GM23338 (cell line): ENCODE results near the gene LRIT3. TPM values are rescaled to one million over a fixed set of nuclear protein-coding genes. Genes with fewer than 3 reads are reported as not detected.

ENCODE experiments used
- ATAC-seq: fragments of 200-7000 bp; cut with Tn5 transposase; 3 replicates; pipeline ENCODE4 v1.9.1; 2020
- DNase-seq: peaks from one replicate; pipeline ENCODE4 v3.0.0-alpha.2; 2015; ENCODE audit warnings: low spot score
- H2AFZ ChIP-seq: fragments of 200-600 bp; sonication (generic); 2 replicates; pipeline ENCODE4 v1.8.0; 2016; ENCODE audit warnings: antibody characterized with exemption, mild to moderate bottlenecking, moderate library complexity
- H3F3A ChIP-seq: fragments of 200-600 bp; sonication (generic); replicated peaks from 2 replicates; pipeline ENCODE4 v1.8.0; 2017; ENCODE audit warnings: antibody characterized with exemption, mixed run types, low read depth
- H3K27ac ChIP-seq: fragments of 200-600 bp; sonication (generic); 2 replicates; pipeline ENCODE4 v1.6.1; 2016; ENCODE audit warnings: low read depth
- H3K27me3 ChIP-seq: fragments of 200-600 bp; sonication (generic); 2 replicates; pipeline ENCODE4 v1.8.0; 2016; ENCODE audit warnings: mild to moderate bottlenecking, mixed run types, moderate library complexity; ENCODE audit not compliant: insufficient read depth
- H3K36me3 ChIP-seq: fragments of 200-600 bp; sonication (generic); 2 replicates; pipeline ENCODE4 v1.8.0; 2016; ENCODE audit warnings: mild to moderate bottlenecking; ENCODE audit not compliant: insufficient read depth
- H3K4me1 ChIP-seq: fragments of 200-600 bp; sonication (generic); 2 replicates; pipeline ENCODE4 v1.8.0; 2016; ENCODE audit warnings: mild to moderate bottlenecking, moderate library complexity; ENCODE audit not compliant: insufficient read depth
- H3K4me2 ChIP-seq: fragments of 200-600 bp; sonication (generic); 2 replicates; pipeline ENCODE4 v1.7.1; 2017; ENCODE audit warnings: mixed run types
- H3K4me3 ChIP-seq: fragments of 200-600 bp; sonication (generic); 2 replicates; pipeline ENCODE4 v1.6.1; 2016; ENCODE audit warnings: mixed run types
- H3K79me2 ChIP-seq: fragments of 200-600 bp; sonication (generic); replicated peaks from 2 replicates; pipeline ENCODE4 v1.8.0; 2017; ENCODE audit warnings: mild to moderate bottlenecking; ENCODE audit not compliant: insufficient read depth
- H3K9me2 ChIP-seq: fragments of 200-600 bp; sonication (generic); 2 replicates; pipeline ENCODE4 v1.8.0; 2017; ENCODE audit not compliant: insufficient read depth
- H4K20me1 ChIP-seq: fragments of 200-600 bp; sonication (generic); replicated peaks from 2 replicates; pipeline ENCODE4 v1.8.0; 2017; ENCODE audit warnings: mild to moderate bottlenecking; ENCODE audit not compliant: insufficient read depth
- H3K27ac Mint-ChIP-seq: 2 replicates; pipeline ENCODE4 v1.8.0; 2020; ENCODE audit warnings: inconsistent platforms, mild to moderate bottlenecking, moderate library complexity, mixed read lengths
- H3K27me3 Mint-ChIP-seq: 3 replicates; pipeline ENCODE4 v1.8.0; 2022; ENCODE audit warnings: low read depth, mild to moderate bottlenecking, moderate library complexity, mixed read lengths, inconsistent platforms; ENCODE audit not compliant: insufficient read depth, poor library complexity
- H3K36me3 Mint-ChIP-seq: 3 replicates; pipeline ENCODE4 v1.8.0; 2021; ENCODE audit warnings: low read depth, mild to moderate bottlenecking, inconsistent platforms, moderate library complexity, mixed read lengths
- H3K4me1 Mint-ChIP-seq: 3 replicates; pipeline ENCODE4 v1.8.0; 2020; ENCODE audit warnings: mild to moderate bottlenecking, inconsistent platforms, mixed read lengths
- H3K4me3 Mint-ChIP-seq: 3 replicates; pipeline ENCODE4 v1.8.0; 2021; ENCODE audit warnings: moderate library complexity, mild to moderate bottlenecking, inconsistent platforms, mixed read lengths
- H3K9me3 Mint-ChIP-seq: 3 replicates; pipeline ENCODE4 v1.8.0; 2020; ENCODE audit warnings: moderate library complexity, mild to moderate bottlenecking, inconsistent platforms, mixed read lengths
- CREB1 ChIP-seq: fragments of 250-450 bp; sonication (Bioruptor Pico); IDR thresholded peaks from 2 replicates; pipeline ENCODE4 v1.5.0; 2020; ENCODE audit warnings: low read depth, mild to moderate bottlenecking, moderate library complexity
- ETS1 ChIP-seq: IDR thresholded peaks from 2 replicates; pipeline ENCODE4 v1.6.1; 2016; ENCODE audit warnings: antibody characterized with exemption
- EZH2 ChIP-seq: fragments of 200-600 bp; sonication (generic); IDR thresholded peaks from one replicate; pipeline ENCODE4 v1.8.0; 2017; ENCODE audit warnings: antibody characterized with exemption, mild to moderate bottlenecking, low read depth; ENCODE audit not compliant: unreplicated experiment
- EZH2phosphoT487 ChIP-seq: fragments of 200-600 bp; sonication (generic); IDR thresholded peaks from one replicate; pipeline ENCODE4 v1.8.1; 2018; ENCODE audit warnings: antibody characterized with exemption; ENCODE audit not compliant: unreplicated experiment
- JUNB ChIP-seq: IDR thresholded peaks from one replicate; pipeline ENCODE4 v1.6.1; 2016; ENCODE audit warnings: antibody characterized with exemption; ENCODE audit not compliant: unreplicated experiment
- NANOG ChIP-seq: IDR thresholded peaks from 2 replicates; pipeline ENCODE4 v1.6.1; 2016; ENCODE audit warnings: antibody characterized with exemption, borderline replicate concordance
- POLR2AphosphoS5 ChIP-seq: IDR thresholded peaks from 2 replicates; pipeline ENCODE4 v1.6.1; 2016; ENCODE audit warnings: antibody characterized with exemption, low read depth
- STAT1 ChIP-seq: IDR thresholded peaks from one replicate; pipeline ENCODE4 v1.6.1; 2016; ENCODE audit warnings: antibody characterized with exemption; ENCODE audit not compliant: unreplicated experiment
- ZNF114 ChIP-seq: fragments of 250-450 bp; sonication (Bioruptor Pico); IDR thresholded peaks from 2 replicates; pipeline ENCODE4 v1.5.0; 2020; ENCODE audit warnings: mild to moderate bottlenecking, moderate library complexity
- ZNF331 ChIP-seq: fragments of 250-450 bp; sonication (Bioruptor Pico); IDR thresholded peaks from 2 replicates; pipeline ENCODE4 v1.5.0; 2020; ENCODE audit warnings: low read depth, mild to moderate bottlenecking, moderate library complexity
- polyA plus RNA-seq: library from polyadenylated mRNA; unstranded; fragments of >200 nt; fragmentation: Nextera tagmentation; extraction: Ambion mirVana; gene quantifications from 2 replicates; pipeline ENCODE4 v1.2.1, GENCODE V29; 2016
- total RNA-seq: library from RNA; depleted of rRNA; stranded (reverse); fragments of >200 nt; shearing (Covaris generic); gene quantifications from 2 replicates; pipeline ENCODE4 v1.2.3, GENCODE V29; 2014
- TF ChIP-seq, protein P1 (sequence below): IDR thresholded peaks from one replicate; pipeline ENCODE4 v1.6.1; 2018; ENCODE audit warnings: antibody characterized with exemption; ENCODE audit not compliant: unreplicated experiment
- TF ChIP-seq, protein P2 (sequence below): fragments of 250-450 bp; sonication (Bioruptor Pico); IDR thresholded peaks from 2 replicates; pipeline ENCODE4 v1.5.0; 2020; ENCODE audit warnings: mild to moderate bottlenecking, moderate library complexity
- TF ChIP-seq, protein P3 (sequence below), 2 experiments: fragments of 200-600 bp in 1 of 2; sonication (generic) in 1 of 2; conservative IDR thresholded peaks; 2 replicates each; pipeline versions ENCODE4 v1.5.1 to v1.6.1; 2016 to 2017; ENCODE audit warnings: antibody characterized with exemption in 2 of 2, low read depth in 2 of 2, mild to moderate bottlenecking in 2 of 2, moderate library complexity in 1 of 2

LRIT3 gene
- total and polyA plus RNA-seq, 2 experiments from 2014 or later = 0.14 TPM; not detected in 1

DNA sequence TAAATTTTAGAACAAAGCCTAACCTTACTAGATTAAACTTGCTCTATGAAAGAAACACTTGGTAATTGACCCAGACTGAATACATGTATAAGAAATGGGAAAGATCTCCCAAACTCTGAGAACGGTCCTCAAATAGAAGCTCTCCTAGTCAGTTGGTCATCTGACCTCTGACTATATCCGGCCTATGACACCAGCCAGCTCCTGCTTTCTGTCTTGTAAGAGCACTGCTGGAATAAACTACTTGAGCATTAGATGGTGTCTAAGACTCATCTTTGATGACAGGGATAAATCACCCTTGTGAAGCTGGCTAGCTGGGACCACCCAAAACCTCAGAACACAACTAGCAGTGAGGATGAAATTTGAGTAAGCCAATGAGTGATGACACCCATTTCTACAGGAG lies 24.2 kb downstream of the LRIT3 start:
- Mint-ChIP-seq H3K27ac (no peak overlapping the region), H3K27me3 (peaks cover 2% of the 10 kb centered on the region), H3K36me3 (no peaks in the 10 kb centered on the region), H3K4me1 (no peaks in the 10 kb centered on the region; the same call in 2 of the 3 replicates), H3K4me3 (no peak overlapping the region), H3K9me3 (no peaks in the 10 kb centered on the region; the same call in 2 of the 3 replicates)
- Histone ChIP-seq H3K4me1 (no peaks in the 10 kb centered on the region), H4K20me1 (no peaks in the 10 kb centered on the region), H2AFZ (no peak overlapping the region), H3F3A (no peaks in the 10 kb centered on the region), H3K27ac (no peak overlapping the region), H3K27me3 (no peaks in the 10 kb centered on the region), H3K79me2 (no peaks in the 10 kb centered on the region), H3K36me3 (no peaks in the 10 kb centered on the region), H3K4me3 (no peak overlapping the region), H3K9me2 (peaks cover 4% of the 10 kb centered on the region; the same call in 1 of the 2 replicates), H3K4me2 (no peak overlapping the region)
- TF ChIP-seq EZH2phosphoT487 (no peak), JUNB (no peak), CREB1 (CRISPR knock-in tag) (no peak), EZH2 (no peak), STAT1 (no peak), ZNF331 (no peak), ZNF114 (CRISPR knock-in tag) (no peak), ETS1 (no peak), NANOG (no peak), POLR2AphosphoS5 (no peak)
- TF ChIP-seq, protein P1, sequence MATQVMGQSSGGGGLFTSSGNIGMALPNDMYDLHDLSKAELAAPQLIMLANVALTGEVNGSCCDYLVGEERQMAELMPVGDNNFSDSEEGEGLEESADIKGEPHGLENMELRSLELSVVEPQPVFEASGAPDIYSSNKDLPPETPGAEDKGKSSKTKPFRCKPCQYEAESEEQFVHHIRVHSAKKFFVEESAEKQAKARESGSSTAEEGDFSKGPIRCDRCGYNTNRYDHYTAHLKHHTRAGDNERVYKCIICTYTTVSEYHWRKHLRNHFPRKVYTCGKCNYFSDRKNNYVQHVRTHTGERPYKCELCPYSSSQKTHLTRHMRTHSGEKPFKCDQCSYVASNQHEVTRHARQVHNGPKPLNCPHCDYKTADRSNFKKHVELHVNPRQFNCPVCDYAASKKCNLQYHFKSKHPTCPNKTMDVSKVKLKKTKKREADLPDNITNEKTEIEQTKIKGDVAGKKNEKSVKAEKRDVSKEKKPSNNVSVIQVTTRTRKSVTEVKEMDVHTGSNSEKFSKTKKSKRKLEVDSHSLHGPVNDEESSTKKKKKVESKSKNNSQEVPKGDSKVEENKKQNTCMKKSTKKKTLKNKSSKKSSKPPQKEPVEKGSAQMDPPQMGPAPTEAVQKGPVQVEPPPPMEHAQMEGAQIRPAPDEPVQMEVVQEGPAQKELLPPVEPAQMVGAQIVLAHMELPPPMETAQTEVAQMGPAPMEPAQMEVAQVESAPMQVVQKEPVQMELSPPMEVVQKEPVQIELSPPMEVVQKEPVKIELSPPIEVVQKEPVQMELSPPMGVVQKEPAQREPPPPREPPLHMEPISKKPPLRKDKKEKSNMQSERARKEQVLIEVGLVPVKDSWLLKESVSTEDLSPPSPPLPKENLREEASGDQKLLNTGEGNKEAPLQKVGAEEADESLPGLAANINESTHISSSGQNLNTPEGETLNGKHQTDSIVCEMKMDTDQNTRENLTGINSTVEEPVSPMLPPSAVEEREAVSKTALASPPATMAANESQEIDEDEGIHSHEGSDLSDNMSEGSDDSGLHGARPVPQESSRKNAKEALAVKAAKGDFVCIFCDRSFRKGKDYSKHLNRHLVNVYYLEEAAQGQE = no peak
- TF ChIP-seq, protein P2, sequence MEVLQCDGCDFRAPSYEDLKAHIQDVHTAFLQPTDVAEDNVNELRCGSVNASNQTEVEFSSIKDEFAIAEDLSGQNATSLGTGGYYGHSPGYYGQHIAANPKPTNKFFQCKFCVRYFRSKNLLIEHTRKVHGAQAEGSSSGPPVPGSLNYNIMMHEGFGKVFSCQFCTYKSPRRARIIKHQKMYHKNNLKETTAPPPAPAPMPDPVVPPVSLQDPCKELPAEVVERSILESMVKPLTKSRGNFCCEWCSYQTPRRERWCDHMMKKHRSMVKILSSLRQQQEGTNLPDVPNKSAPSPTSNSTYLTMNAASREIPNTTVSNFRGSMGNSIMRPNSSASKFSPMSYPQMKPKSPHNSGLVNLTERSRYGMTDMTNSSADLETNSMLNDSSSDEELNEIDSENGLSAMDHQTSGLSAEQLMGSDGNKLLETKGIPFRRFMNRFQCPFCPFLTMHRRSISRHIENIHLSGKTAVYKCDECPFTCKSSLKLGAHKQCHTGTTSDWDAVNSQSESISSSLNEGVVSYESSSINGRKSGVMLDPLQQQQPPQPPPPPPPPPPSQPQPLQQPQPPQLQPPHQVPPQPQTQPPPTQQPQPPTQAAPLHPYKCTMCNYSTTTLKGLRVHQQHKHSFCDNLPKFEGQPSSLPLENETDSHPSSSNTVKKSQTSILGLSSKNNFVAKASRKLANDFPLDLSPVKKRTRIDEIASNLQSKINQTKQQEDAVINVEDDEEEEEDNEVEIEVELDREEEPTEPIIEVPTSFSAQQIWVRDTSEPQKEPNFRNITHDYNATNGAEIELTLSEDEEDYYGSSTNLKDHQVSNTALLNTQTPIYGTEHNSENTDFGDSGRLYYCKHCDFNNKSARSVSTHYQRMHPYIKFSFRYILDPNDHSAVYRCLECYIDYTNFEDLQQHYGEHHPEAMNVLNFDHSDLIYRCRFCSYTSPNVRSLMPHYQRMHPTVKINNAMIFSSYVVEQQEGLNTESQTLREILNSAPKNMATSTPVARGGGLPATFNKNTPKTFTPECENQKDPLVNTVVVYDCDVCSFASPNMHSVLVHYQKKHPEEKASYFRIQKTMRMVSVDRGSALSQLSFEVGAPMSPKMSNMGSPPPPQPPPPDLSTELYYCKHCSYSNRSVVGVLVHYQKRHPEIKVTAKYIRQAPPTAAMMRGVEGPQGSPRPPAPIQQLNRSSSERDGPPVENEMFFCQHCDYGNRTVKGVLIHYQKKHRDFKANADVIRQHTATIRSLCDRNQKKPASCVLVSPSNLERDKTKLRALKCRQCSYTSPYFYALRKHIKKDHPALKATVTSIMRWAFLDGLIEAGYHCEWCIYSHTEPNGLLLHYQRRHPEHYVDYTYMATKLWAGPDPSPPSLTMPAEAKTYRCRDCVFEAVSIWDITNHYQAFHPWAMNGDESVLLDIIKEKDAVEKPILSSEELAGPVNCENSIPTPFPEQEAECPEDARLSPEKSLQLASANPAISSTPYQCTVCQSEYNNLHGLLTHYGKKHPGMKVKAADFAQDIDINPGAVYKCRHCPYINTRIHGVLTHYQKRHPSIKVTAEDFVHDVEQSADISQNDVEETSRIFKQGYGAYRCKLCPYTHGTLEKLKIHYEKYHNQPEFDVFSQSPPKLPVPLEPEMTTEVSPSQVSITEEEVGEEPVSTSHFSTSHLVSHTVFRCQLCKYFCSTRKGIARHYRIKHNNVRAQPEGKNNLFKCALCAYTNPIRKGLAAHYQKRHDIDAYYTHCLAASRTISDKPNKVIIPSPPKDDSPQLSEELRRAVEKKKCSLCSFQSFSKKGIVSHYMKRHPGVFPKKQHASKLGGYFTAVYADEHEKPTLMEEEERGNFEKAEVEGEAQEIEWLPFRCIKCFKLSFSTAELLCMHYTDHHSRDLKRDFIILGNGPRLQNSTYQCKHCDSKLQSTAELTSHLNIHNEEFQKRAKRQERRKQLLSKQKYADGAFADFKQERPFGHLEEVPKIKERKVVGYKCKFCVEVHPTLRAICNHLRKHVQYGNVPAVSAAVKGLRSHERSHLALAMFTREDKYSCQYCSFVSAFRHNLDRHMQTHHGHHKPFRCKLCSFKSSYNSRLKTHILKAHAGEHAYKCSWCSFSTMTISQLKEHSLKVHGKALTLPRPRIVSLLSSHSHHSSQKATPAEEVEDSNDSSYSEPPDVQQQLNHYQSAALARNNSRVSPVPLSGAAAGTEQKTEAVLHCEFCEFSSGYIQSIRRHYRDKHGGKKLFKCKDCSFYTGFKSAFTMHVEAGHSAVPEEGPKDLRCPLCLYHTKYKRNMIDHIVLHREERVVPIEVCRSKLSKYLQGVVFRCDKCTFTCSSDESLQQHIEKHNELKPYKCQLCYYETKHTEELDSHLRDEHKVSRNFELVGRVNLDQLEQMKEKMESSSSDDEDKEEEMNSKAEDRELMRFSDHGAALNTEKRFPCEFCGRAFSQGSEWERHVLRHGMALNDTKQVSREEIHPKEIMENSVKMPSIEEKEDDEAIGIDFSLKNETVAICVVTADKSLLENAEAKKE (CRISPR knock-in tag) = no peak
- TF ChIP-seq, protein P3, sequence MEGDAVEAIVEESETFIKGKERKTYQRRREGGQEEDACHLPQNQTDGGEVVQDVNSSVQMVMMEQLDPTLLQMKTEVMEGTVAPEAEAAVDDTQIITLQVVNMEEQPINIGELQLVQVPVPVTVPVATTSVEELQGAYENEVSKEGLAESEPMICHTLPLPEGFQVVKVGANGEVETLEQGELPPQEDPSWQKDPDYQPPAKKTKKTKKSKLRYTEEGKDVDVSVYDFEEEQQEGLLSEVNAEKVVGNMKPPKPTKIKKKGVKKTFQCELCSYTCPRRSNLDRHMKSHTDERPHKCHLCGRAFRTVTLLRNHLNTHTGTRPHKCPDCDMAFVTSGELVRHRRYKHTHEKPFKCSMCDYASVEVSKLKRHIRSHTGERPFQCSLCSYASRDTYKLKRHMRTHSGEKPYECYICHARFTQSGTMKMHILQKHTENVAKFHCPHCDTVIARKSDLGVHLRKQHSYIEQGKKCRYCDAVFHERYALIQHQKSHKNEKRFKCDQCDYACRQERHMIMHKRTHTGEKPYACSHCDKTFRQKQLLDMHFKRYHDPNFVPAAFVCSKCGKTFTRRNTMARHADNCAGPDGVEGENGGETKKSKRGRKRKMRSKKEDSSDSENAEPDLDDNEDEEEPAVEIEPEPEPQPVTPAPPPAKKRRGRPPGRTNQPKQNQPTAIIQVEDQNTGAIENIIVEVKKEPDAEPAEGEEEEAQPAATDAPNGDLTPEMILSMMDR (conservative IDR thresholded peaks at IDR 0.05; ENCODE audit: low read depth in 2 of 2) = no peak
- DNase-seq (no peak), ATAC-seq (no peak)
